B cell (primary cell): ENCODE data around the gene SPRR2G.
"Not testable (repeated sequence)": the region's sequence is repeated elsewhere in the genome, so short reads cannot be mapped to it uniquely, and the experiment has no call there.

ENCODE experiments used
- CTCF ChIP-seq: fragments of 200-600 bp; IDR thresholded peaks from one replicate; pipeline ENCODE4 v1.8.0; 2022; ENCODE audit warnings: antibody characterized with exemption, mild to moderate bottlenecking
- EZH2 ChIP-seq: IDR thresholded peaks from 2 replicates; pipeline ENCODE4 v1.6.1; 2012; ENCODE audit warnings: borderline replicate concordance, low read depth, mild to moderate bottlenecking, moderate library complexity, low read length; ENCODE audit not compliant: insufficient read depth, poor library complexity, severe bottlenecking

- not testable (repeated sequence) for TF ChIP-seq CTCF, EZH2
These were observed 38.2 kb downstream of the SPRR2G start for GRCh38 chr1:153112454-153112853.
